GM18870 (cell line): ENCODE results near the gene CD274.
"Not testable (repeated sequence)": the region's sequence is repeated elsewhere in the genome, so short reads cannot be mapped to it uniquely, and the experiment has no call there.

Experiments used
- ATAC-seq: cut with Tn5 transposase; IDR thresholded peaks from one replicate; pipeline ENCODE4 v1.9.1; 2021; ENCODE audit warnings: moderate library complexity; ENCODE audit not compliant: unreplicated experiment

CD274 gene

DNA sequence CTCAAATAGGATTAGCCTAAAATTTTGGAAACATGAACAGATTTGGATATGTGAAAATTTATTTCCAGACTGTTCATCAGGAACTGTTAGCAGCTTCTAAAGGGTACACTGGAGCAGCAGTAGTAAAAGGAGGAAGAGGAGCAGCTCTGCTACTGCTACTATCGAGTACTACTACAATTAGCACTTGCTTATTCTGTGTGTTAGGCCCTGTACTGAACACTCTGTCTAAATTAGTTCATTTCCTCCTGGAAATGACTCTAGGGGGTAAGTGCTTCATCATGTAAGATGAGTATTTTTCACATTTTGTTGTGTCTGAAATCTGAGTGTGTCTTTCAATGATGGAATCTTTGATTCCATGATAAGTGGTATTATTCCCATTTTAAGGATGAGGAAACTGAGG is 9.8 kb downstream of the CD274 start:
- no peak for ATAC-seq

DNA sequence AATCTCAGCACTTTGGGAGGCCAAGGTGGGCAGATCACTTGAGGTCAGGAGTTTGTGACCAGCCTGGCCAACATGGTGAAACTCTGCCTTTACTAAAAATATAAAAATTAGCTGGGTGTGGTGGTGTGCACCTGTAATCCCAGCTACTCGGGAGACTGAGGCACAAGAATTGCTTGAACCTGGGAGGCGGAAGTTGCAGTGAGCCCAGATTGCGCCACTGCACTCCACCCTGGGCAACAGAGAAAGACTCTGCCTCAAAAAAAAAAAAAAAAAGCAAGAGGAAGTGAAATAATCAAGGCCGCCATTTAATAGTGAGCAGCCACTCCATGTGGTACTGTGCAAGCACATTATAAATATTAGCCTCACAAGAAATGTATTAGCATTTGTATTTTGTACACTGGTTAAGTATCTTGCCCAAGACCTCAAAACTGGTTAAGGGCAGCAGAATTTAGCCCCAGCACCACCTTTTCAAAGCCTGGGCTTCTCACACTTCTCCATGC is 14.5 kb downstream of the CD274 start:
- not testable (repeated sequence) for ATAC-seq

DNA sequence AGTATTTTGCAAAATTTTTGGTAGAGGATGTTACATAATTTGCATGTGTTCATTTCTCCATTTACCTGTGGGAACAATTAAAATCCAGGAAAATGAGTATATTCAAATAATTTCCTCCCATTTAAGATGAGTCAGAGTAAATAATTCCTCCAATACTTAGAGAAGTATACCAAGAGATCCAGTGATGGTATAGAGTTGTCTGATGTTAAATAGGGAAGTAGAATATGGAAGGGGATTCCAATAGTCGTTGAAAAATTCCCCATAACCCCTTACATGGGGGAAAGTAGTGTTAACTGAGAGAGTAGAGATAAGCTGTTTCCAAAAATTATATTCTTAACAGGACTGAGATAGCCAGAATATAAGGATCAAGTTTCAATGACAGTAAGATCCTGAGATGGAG is 15.7 kb downstream of the CD274 start:
- no peak for ATAC-seq

DNA sequence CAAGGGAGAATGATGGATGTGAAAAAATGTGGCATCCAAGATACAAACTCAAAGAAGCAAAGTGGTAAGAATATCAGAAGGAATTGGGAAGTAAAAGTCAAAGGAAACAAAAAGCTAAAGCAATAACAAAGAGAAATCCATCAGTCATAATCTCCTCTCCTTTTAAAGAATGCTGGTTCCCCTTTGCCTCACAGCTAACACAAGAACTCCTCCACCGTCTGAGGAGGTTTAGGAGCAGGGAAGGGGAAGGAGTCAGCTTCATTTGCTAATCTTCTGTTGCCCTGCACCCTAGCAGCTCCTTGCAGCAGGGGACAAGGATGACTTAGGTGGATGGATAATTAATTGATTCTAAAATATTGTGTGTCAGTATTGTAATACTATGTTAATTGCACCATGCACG is 16.4 kb downstream of the CD274 start:
- no peak for ATAC-seq

DNA sequence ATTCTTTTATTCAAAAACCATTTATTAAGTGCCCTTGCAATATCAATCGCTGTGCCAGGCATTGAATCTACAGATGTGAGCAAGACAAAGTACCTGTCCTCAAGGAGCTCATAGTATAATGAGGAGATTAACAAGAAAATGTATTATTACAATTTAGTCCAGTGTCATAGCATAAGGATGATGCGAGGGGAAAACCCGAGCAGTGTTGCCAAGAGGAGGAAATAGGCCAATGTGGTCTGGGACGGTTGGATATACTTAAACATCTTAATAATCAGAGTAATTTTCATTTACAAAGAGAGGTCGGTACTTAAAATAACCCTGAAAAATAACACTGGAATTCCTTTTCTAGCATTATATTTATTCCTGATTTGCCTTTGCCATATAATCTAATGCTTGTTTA is 18.5 kb downstream of the CD274 start:
- ATAC-seq, result no peak

DNA sequence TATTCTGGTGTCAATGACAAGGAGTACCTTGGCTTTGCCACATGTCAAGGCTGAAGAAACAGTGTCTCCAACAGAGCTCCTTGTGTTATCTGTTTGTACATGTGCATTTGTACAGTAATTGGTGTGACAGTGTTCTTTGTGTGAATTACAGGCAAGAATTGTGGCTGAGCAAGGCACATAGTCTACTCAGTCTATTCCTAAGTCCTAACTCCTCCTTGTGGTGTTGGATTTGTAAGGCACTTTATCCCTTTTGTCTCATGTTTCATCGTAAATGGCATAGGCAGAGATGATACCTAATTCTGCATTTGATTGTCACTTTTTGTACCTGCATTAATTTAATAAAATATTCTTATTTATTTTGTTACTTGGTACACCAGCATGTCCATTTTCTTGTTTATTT is 19.8 kb downstream of the CD274 start:
- ATAC-seq, result no peak

DNA sequence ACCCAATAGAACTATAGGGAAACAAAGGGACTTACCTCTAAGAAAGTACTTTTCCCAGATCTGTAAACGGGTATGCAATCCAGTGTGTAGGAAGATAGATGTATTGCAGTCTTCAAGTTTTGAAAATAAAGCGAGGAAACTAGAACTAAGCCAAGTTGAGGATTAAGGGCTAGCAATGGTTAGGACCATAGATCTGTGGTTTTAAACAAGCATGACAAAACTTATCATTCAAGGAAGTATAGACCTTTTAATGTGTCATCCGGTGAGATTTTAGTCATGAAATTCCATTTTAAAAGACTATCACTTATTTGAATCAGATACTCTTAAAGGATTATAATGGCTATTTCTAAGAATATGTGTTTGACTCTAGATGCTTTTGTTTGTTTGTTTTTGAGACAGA is 20.5 kb downstream of the CD274 start:
- no peak for ATAC-seq

DNA sequence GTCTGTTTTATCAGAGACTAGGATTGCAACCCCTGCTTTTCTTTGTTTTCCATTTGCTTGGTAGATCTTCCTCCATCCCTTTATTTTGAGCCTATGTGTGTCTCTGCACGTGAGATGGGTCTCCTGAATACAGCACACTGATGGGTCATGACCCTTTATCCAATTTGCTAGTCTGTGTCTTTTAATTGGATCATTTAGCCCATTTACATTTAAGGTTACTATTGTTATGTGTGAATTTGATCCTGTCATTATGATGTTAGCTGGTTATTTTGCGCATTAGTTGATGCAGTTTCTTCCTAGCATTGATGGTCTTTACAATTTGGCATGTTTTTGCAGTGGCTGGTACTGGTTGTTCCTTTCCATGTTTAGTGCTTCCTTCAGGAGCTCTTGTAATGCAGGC is 25.3 kb downstream of the CD274 start:
- not testable (repeated sequence) for ATAC-seq

DNA sequence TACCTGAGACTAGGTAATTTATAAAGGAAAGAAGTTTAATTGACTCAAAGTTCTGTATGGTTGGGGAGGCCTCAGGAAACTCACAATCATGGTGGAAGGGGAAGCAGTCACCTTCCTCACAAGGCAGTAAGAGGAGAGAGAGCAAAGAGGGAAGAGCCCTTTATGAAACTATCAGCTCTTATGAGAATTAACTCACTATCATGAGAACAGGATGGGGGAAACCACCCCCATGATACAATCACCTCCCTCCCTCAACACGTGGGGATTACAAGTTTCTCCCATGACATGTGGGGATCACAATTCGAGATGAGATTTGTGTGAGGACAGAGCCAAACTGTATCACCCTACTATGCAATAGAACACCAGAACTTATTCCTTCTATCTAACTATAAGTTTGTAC is 27.9 kb downstream of the CD274 start:
- ATAC-seq, result no peak

DNA sequence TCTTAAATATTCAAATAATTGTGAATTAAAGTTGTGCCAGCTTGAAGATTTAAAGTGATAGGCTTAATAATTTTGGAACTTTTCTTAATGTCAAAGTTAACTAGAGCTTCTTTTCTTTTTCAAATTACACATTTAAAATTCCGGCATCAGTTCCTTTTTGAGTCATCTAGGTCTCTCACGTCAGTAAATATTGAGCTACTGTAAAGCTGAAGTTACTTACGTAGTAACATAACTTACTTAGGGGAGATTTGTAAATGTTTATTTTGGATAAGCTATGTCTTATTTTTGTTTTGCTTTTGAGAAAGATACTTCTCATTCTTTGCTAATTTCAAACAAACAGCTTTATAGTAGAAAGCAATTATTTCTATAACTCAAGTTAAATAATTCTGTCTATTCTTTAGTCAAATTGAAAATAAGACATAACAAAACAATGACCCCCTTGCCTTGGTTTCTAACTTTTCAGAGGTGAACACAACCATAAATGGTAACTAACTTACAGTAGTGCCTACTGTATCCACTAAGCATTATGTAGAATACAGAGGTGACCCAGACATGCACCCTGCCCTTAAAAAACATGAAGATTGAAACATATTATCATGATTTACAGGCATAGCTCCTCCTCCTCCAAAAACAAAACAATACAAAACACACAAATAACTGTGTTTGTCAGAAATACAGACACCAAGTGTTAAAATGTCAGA is 29.8 kb downstream of the CD274 start:
- no peak for ATAC-seq

DNA sequence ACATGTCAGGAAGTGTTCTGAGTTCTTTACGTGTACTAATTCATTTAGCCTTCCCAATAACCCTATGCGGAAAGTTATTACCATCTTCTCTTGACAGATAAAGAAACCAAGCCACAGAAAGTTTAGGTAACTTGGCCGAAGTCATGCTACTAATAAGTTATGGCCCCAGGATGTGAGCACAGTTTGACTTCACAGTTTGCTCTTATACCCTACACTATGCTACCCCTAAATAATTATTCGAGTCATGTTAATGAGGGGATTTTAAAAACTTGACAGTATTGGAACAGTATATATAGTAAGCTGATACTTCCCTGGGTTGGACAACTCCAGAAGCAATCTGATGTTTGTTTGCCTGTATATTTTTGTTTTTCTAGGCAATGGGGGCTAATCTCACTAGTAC is 30.6 kb downstream of the CD274 start:
- ATAC-seq, result no peak

DNA sequence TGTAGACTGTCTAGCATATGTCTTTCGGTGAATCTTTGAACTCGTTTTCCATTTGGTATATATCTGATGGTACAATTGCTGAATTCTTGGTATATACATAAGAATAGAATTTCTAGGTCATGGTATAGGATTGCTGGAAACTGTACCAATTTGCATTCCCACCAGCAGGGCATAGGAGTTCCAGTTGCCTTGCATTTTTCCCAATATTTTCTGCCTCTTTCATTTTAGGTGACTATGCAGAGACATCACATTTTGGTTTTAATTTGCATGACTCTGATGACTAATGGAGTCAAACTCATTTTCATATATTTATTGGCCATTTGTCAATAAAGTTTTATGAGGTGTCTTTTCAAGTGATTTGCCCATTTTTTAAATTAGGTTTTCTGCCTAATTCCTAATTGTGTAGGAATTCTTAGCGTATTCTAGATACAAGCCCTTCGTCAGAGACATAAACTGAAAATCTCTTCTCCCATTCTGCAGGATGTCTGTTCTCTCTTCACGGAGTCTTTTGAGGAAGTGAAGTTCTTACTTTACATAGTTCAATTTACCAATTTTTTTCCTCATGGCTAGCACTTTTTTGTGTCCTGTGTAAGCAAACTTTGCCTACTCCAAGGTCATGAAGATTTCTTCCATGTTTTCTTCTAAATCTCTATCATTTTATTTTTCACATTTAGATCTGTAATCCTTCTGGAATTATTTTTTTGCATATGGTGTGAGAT is 31.1 kb downstream of the CD274 start:
- ATAC-seq, result no peak

DNA sequence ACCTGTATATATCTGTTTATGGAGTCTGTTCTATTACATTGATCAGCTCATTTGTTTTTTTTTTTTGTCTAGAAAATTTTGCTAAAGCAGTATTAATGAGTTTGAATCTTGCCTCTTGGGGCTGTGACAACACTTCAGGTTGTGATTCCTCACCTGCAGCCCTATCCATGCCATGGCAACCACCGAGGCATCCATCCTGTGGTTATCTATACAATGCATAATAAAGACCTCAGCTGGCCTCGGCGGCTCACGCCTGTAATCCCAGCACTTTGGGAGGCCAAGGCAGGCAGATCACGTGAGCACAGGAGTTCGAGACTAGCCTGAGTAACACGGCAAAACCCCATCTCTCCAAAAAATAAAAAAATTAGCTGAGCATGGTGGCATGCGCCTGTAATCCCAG is 31.9 kb downstream of the CD274 start:
- ATAC-seq, result no peak

DNA sequence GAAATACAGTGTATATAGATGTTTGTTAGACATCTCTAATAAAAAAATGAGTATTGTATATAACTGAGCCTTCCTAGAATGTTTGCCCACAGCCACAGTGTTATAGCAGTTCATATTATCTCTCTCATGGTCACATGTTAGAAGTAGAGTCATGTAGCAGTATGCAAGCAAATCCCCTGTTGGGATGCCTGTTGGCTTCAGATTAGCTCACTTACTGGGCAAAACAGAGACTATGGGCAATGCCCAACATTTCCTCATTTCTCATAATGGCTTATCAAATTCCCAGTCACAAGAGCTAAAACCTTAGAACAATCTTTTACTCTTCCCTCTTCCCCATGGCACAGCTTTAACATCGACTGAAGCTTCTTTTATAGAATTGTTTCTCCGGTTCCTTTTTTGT is 33.0 kb downstream of the CD274 start:
- no peak for ATAC-seq

DNA sequence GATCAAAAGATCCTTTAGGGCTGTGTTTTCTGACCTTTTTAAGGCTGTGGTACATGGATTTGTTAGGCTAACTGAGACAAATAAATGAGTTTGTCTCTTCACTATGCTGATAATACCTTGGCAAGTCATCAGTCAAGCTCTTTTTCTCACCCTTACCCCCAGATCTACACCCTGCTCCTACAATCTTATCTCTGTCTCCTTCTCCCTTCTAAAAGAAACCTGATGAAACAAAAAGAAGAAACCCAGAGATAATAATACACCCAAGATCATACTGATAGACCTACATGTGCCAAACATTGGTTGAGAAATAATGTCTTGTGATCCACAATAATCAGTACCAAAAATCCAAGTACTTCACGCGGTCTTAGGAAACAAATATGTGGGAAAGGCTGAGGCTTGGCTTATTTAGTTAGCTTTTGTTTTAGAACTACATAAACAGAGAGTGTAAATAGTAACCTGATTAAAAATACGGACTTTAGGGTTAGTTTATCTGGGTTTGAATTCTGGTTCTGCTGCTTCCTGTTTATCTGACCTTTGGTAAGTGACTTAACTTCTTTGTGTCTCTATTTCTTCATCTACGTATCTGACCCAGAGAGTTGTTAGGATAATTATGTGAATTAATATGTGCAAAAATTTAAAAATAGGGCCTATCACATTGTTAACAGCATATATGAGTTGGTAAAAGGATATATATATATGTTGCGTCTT is 35.2 kb downstream of the CD274 start:
- no peak for ATAC-seq

DNA sequence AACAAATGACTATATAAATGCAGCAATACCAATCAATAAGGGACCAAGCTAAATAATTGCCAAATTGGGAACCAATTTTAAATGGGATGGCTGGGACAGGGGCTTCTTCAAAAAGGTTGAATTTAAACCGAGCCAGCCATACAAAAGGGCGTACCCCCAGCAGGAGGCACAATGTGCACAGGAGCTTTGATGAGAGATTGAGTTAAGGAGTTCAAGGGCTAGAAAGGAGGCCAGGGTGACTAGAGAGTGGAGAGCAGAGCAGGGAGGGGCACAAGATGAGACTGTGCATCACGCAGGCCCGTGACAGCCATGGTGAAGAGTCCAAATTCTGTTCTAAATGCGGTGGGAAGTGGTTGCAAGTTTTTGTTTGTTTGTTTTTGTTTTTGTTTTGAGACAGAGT is 36.6 kb downstream of the CD274 start:
- ATAC-seq, result no peak

DNA sequence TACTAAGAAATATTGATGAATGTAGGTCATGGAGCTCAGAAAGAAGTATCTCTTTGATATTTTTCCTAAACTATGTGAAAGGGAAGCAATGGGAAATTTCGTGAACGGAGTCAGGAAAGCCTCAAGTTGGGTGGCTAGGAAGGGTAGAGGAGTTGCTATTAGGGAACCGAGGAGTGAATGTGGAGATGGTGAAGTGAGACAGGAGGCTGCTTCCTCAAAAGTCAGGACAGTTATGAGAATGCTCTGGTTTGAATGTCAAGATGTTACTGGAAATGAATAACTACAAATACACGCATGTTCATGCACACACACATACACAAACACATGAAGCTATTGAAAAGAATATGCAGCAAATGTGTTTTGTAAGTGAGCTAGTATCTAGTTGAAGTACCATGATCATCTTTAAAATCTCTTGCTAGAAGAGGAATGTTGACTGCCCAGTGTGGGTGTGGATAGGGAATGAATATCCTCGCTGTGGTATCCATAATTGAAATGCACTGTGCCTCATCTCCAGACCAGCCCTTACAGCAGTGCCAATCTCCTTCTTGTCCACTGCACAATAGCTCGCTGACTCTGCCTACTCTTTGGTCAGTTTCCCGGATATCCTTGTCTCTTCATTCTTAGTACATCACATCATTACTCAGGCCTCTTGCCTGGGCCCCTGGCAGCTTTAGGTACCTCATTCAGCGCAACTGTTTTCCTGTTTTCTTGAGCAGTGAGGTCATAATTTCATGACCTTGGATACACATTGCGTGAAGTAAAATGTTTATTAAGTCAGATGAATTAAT is 38.1 kb downstream of the CD274 start:
- ATAC-seq, result no peak

DNA sequence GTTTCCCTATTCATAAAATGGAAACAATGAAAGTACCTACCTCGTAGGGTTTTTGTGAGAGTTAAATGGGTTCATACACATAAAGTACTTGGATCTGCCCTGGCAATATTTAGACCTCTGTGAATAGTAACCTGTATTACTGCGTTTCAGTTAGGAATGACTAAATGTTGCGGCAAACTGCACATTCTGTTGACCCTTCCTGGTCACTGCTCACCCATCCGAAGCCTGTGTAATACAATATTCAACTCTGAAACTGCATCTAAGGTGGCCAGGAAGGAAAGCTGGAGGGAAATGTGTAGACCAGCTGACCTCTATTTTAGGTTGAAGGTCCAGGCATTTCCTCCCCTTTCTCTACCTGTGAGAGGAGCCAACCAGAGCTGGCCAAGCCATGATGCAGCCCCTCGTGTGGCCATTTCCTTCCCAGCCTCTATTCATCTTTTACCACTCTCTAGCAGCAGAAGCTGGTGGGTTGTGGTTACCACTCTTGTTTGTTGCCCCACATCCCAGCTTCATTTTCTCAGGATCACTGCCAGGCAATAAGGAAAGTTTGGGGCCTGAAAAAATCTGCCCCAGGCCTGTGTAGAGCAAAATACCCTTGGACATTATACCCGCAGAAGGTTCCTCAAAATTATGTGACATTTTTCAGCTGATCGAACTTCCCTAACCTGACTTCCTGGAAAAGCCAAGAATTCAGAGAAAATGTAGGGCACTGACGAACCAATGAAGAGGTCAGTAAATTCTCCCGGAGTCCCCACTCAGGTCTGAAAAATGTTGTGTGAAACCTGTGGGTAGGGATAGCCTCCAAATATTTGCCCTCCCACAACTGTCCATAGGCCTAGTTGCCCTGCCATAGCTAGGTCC is 39.5 kb downstream of the CD274 start:
- ATAC-seq, result no peak

DNA sequence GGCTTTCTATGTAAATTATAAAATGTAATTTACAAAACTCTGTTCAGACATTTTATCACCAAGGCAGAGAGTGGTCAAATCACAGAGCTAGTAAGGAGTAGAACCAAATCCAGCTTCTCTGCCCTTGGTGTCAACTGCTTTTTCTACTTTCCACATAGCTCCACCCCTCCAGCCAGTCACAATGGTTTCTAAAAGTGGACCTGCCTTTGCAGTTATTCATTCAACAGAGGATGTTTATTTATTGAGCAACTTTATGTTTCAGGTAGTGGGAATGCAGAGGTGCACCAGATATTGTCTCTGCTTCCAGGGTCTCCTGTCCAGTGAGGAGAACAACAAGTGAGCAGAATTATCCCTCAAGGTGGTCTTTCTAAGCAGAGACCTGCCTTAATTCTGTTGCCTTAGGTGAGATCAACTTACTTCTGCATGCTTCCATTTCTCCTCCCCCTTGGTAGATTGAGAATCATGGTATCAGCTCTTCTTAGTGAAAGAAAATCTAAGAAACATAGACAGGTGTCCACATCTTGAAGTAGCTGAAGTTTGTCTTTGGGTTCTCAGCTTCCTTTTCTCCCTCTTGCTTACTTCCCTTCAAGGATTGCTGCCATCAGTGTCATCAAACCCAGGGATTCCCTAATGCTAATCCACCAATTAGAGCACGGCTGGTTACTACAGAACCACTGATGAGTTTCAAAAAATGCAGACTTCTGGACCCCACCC is 42.8 kb downstream of the CD274 start:
- no peak for ATAC-seq
